ENCODE data around the gene SIPA1. TPM values are rescaled to one million over a fixed set of nuclear protein-coding genes. Genes with fewer than 3 reads are reported as not detected.
A peak's percentile ranks its signal among the peaks of the same experiment; 100 is the strongest.

The SIPA1 gene
- total and polyA plus RNA-seq, 9 donors = 10.0 to 48.2 (median 37.9) TPM

DNA sequence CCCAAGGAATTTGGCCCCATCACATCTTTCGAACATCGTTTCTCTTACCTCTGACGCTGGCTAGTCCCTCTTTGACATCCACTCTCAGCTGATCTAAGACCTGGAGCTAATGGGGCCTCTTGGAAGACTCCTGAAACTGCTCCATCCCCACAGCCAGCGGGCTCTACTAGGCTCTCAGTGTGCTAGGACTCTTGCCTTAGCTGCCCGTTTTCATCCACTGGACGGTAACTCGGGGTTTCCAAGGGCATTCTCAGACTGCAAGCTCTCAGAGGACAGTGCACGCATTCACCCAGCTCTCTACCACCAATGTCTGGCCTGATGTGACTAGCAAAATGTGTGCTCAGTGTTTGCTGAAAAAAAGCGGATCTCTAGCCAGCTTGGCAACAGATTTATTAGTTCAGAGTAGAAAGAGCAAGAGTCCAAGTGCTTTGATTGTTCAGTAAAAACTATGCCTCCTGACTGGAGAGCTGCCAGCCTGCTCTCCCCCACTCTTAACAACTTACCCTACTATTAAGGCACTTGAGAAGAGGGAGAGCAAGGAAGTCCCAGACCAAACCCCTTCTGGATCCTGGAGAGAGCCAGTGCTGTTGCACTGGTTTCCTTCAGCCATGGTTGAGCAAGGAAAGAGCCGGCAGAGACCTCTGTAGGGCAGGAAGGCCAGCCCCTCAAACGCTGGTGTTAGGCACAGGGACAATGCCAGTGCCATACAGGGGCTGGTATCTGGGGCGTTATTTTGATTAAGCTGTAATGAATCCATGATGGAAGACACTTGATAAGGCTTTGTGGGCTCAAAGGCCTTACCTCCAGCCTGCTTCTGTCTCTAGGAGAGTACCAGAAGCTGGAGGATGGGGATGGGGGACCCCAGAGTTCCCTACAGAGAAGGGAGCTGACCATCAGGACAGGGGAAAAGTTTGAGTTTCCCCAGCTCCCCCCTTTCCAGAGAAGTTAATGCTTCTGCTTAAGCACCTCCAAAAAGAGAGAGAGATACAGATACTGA is 15.6 kb downstream of the SIPA1 start:
- intact Hi-C loops (cut with DNase I) = loop anchor here in 2 of 4 donors (5.0 kb wide), 1 partner anchor 81 kb away; the partner anchor contains the start of genes FAM89B (in 2 of the 2) and ZNRD2 (in 2 of the 2)
- no peaks in the 10 kb centered on the region for H3K9me3 ChIP-seq
- peaks cover 17% of the 10 kb centered on the region for H3K4me1 ChIP-seq (ENCODE audit: insufficient read depth)
- peak overlapping the region; percentile 63 for H3K4me3 ChIP-seq
- H3K27ac ChIP-seq = peak overlapping the region; percentile 74 to 98
- H3K36me3 ChIP-seq = no peaks in the 10 kb centered on the region
- WGBS, 3 donors = 12 to 19% (median 17%) methylated on average over 12 of the region's 12 CpGs
- H3K27me3 ChIP-seq = no peaks in the 10 kb centered on the region
- TF ChIP-seq POLR2A (IDR thresholded peaks at IDR 0.05) (no peak), EP300 (IDR thresholded peaks at IDR 0.05) (no peak)
- TF ChIP-seq, protein P1, sequence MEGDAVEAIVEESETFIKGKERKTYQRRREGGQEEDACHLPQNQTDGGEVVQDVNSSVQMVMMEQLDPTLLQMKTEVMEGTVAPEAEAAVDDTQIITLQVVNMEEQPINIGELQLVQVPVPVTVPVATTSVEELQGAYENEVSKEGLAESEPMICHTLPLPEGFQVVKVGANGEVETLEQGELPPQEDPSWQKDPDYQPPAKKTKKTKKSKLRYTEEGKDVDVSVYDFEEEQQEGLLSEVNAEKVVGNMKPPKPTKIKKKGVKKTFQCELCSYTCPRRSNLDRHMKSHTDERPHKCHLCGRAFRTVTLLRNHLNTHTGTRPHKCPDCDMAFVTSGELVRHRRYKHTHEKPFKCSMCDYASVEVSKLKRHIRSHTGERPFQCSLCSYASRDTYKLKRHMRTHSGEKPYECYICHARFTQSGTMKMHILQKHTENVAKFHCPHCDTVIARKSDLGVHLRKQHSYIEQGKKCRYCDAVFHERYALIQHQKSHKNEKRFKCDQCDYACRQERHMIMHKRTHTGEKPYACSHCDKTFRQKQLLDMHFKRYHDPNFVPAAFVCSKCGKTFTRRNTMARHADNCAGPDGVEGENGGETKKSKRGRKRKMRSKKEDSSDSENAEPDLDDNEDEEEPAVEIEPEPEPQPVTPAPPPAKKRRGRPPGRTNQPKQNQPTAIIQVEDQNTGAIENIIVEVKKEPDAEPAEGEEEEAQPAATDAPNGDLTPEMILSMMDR (IDR thresholded peaks at IDR 0.05) = no peak
- peak in 4 of 5 donors; percentile 41 to 58 (median 50) for DNase-seq

DNA sequence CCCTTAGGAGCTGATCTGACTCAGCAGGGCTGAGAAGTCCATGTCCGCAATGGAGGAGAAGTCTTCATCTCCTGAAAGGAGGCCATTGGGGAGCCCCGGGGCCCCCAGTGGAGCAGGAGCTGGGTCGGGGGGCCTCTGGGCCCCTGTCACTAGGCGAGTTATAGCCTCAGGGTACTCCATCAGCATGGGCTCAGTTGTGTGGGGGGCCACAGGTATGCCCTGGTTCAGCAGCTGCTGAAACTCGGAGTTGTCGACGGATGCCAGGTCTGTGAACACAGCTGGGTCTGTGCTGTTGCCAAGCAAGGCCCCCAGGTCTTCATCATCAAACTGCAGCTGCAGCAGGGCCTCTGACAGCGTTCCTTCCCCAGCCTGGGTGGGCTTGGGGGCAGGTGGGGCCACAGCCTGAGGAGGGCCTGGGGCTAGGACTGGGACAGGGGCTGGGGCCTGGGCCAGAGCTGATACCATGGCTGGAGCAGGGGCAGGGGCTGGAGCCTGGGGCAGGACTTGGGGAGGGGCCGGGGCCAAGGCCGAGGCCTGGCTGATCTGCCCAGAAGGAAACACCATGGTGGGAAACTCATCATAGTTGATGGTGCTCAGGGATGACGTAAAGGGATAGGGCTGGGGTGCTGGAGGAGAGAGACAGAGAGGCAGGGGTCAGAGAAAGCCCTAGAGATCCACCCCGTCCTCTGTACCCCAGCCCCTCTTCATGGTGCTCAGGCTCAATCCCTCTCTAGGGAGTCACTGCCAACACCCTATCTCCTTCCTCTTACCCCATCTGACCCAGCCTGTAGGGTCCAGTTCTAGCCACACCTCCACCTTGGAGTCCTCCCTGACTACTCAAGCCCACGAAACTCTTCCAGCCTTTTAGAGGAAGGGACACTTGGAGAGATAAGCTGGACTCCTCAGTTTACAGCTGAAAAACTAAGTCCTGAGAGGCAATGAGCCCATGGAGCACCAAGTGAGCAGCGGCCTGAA is 16.8 kb downstream of the SIPA1 start:
- H3K4me3 ChIP-seq = no peak overlapping the region
- 71 to 84% (median 76%) methylated on average over 13 to 14 of the region's 14 CpGs for WGBS, 3 donors
- peak in 2 of 5 donors; percentile 27 to 37 for DNase-seq
- H3K9me3 ChIP-seq = no peaks in the 10 kb centered on the region
- peak overlapping the region in 1 of 2 donors; percentile 74 for H3K27ac ChIP-seq
- intact Hi-C loops (cut with DNase I) = loop anchor here in 2 of 4 donors (5.0 kb wide), 1 partner anchor 82 kb away; the partner anchor contains the start of genes FAM89B (in 2 of the 2) and ZNRD2 (in 2 of the 2)
- TF ChIP-seq EP300 (IDR thresholded peaks at IDR 0.05) (no peak), POLR2A (IDR thresholded peaks at IDR 0.05) (no peak)
- TF ChIP-seq, protein P1 (IDR thresholded peaks at IDR 0.05) = no peak
- peaks cover 17% of the 10 kb centered on the region for H3K4me1 ChIP-seq (ENCODE audit: insufficient read depth)
- no peaks in the 10 kb centered on the region for H3K27me3 ChIP-seq
- no peaks in the 10 kb centered on the region for H3K36me3 ChIP-seq

DNA sequence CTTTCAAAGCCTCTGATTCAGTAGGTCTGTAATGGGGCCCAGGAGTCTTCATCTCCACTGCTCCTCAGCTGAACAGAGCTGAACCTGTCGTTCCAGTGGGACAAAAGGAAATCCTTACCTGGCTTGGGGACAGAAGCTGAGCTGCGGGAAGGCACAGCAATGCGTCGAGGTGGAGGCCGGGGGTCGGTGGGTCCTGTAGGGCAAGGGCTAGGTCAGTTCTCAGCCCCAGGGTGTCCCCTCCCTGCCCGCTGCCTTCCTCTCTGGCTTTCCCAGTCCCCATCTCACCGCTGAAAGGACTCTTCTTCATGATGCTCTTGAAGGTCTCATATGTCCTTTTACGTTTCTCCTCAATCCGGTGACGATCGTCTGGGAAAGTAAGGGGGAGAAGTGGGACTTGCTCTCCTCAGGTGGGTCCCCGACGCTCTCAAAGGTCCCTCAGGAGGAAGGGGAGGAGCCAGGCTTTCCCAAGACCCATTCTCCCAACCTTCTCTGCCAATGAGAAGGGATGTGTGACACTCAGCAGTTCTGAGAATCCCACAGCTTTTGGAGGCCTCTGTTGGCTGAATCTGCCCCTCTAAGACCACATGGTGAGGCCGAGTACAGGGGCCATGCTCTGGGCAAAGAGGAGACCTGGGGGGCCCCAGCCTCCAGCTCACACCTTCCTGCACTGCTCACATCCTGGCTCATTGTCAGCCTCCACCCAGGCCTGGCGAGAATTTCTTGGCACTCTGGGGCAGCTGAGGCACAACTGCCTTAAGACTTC is 17.9 kb downstream of the SIPA1 start:
- Histone ChIP-seq H3K4me3 (no peak overlapping the region), H3K9me3 (no peaks in the 10 kb centered on the region), H3K4me1 (ENCODE audit: insufficient read depth) (peaks cover 12% of the 10 kb centered on the region), H3K36me3 (no peaks in the 10 kb centered on the region), H3K27me3 (no peaks in the 10 kb centered on the region), H3K27ac (no peak overlapping the region)
- intact Hi-C loops (cut with DNase I) = no loop called here
- DNase-seq = peak in 1 of 5 donors; percentile 19
- TF ChIP-seq EP300 (IDR thresholded peaks at IDR 0.05) (no peak), POLR2A (IDR thresholded peaks at IDR 0.05) (no peak)
- TF ChIP-seq, protein P1 (IDR thresholded peaks at IDR 0.05) = no peak
- WGBS, 3 donors = 82 to 88% (median 85%) methylated on average over 16 of the region's 16 CpGs

All from ovary (tissue), 9 donors.